ENCODE measurements around the gene MAGEB17.

GRCh38 chrX:16130707-16131106 is 36.6 kb upstream of the MAGEB17 start:
- no peak for TF ChIP-seq CTCF (optimal IDR thresholded peaks at IDR 0.05 in 1 of 3, IDR thresholded peaks at IDR 0.05 in 1 of 3, conservative IDR thresholded peaks at IDR 0.05 in 1 of 3; ENCODE audit: extremely low read depth in 1 of 3, insufficient read depth in 2 of 3, low read length in 3 of 3)
- no peak for TF ChIP-seq EZH2 (IDR thresholded peaks at IDR 0.05; ENCODE audit: low read length)
